HG03469 (cell line): Measurements from ENCODE around the gene ZNF738.
"Not testable (repeated sequence)": the region's sequence is repeated elsewhere in the genome, so short reads cannot be mapped to it uniquely, and the experiment has no call there.

ENCODE experiments used
- ATAC-seq: cut with Tn5 transposase; IDR thresholded peaks from one replicate; pipeline ENCODE4 v1.9.1; 2021; ENCODE audit warnings: mild to moderate bottlenecking, moderate library complexity, moderate number of reproducible peaks; ENCODE audit not compliant: unreplicated experiment

Gene ZNF738

GRCh38 chr19:21358768-21359451 is at the start of gene ZNF738:
Gene ZNF738 (plus strand): TSS chr19:21359000. CDS start chr19:21359141, 141 bp downstream.
- ATAC-seq: peak; percentile 98

DNA sequence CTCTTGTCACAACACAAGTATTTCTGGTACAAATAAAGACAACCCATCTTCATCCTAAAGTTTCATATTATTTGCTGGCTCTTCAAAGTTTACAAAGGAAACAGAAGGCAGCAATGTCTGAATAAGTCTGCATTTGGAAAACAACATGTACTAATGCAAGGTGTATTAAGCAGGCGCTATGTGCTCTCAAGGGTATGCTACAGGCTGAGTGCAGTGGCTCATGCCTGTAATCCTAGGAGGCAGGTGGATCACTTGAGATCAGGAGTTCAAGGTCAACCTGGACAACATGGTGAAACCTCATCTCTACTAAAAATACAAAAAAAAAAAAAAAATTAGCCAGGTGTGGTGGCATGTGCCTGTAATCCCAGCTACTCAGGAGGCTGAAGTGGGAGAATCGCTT is 46.0 kb upstream of the ZNF738 start:
- ATAC-seq: not testable (repeated sequence)

GRCh38 chr19:21314676-21315075 is 44.1 kb upstream of the ZNF738 start:
- no peak for ATAC-seq

DNA sequence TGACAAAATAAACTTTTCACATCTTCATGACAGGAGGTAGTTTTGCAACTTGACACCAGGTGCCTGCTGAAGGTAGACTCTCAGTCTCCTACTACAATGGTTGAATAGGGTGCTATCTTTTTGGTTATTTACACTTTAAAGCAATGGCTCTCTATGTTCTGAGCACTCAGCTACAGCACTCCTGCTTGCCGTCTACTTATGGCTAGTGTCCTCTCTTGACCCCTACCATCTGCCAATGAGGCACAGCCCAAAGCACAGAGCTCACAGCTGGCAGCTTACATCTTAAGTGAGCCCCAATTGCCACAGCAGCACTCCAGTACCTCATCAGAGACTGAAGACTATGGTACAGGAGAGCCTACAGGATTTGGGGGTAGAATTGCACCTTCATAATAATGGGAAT is 41.0 kb upstream of the ZNF738 start:
- ATAC-seq: no peak

DNA sequence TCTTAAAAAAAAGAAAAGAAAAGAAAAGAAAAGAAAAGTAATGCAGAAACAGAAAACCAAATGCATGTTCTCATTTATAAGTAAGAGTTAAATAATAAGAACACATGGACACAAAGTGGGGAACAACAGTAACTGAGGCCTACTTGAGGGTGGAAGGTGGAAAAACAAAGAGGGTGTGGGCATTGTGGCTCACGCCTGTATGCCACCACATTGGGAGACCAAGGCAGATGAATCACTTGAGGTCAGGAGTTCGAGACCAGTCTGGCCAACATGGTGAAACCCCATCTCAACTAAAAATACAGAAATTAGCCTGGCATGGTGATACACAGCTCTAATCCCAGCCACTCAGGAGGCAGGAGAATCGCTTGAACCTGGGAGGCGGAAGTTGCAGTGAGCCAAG is 37.7 kb upstream of the ZNF738 start:
- no peak for ATAC-seq

DNA sequence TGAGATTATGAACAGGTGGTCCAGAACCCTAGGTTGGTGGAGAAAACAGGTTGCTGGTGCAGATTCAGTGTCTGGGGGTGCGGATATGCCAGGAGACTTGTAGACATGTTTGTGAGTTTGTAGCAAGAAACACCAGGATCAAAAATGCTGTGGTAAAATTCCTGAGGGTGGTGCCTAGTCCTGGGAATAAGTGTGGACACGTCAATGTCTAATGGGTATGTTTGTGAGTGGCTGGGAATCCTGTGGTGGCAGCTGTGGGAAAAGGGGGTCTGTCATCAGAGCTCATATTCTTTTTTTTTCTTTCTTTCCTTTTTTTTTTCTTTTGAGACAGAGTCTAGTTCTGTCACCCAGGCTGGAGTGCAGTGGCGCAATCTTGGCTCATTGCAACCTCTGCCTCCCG is 36.8 kb upstream of the ZNF738 start:
- no peak for ATAC-seq

- no peak for ATAC-seq
These were observed 36.3 kb upstream of the ZNF738 start for GRCh38 chr19:21322528-21322927.

DNA sequence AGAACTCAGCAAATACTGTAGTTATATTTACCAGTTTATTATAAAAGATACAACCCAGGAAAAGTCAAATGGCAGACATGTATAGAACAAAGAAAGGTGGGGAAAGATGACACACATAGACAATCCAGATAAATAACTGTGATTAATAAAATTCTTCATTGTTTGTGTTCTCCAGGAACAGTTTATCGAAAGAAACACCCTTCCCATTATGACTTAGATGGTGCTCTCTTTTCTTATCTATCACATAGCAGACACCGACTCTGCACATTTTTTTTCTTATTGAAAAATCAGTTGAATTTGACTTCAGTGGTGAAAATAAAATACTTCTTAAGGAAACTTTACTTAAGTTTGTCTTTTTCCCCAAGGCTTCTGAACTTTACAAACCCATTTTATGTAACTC is 35.8 kb upstream of the ZNF738 start:
- ATAC-seq: no peak

DNA sequence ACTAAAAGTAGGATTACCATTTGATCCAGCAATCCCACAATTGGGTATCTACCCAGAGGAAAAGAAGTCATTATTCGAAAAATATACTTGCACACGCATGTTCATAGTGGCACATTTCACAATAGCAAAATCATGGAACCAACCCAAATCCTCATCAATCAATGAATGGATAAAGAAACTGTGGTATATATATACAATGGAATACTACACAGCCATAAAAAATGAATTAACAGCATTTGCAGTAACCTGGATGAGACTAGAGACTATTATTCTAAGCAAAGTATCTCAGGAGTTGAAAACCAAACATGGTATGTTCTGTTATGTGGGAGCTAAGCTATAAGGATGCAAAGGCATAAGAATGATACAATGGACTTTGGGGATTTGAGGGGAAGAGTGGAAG is 32.6 kb upstream of the ZNF738 start:
- no peak for ATAC-seq

DNA sequence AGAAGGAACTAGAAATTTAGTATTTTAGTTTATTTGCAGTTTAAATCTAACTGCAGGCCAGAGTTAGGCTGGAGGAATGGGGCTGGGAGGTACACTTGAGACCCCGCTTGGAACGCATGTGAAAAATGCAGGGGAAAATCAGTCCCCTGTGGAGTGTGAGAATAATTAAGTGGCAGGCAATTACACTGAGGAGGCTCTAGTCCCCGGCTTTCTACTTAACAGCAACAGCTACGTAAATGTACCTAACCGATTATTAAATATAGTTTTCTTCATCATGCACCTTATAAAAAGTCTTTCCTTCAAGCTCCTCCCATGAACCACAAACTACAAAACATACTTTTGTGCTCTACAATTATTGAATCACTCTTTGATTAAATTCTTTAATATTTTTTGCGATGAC is 30.4 kb upstream of the ZNF738 start:
- ATAC-seq: no peak

DNA sequence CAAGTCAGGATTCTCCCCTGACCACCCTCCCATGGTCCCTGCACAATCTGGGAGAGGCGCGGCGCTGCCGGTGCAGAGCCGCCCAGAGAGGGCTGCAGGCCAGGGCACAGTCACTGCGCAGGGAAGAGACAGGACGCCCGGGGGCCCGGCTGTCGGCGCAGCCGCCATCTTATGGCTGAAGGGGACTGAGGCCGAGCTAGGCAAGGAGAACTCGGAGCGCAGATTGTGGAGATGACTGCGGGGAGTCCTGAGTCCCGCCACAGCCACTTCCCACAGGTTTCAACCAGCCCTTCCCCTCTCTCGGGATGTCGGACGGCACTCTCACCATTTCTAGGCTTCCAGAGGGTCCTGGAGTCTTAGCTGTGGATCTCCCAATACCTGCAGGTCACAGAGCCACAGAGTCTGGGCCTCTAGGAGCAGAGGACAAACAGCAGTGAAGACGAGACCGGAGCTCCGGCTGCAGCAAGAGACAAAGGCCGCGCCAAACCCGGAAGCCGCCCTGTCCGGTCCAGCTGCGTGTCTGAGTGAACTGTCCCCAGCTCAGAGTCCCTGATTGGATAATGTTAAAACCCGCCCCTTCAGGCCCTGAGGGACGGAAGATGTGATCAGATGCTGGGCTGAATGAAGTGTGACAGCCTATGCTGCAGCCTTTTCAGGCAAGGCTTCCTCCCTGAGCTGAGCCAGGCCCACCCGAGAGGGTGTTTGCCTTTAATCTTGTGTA is 29.8 kb upstream of the ZNF738 start, which contains the start of gene ZNF708:
TSS of gene ZNF708 (minus strand) at position 526 of the 721 bp plus-strand sequence. CDS start at position 328, 198 bp downstream.
- peak; percentile 99 for ATAC-seq

GRCh38 chr19:21335721-21336120 is 23.1 kb upstream of the ZNF738 start:
- ATAC-seq: no peak

- not testable (repeated sequence) for ATAC-seq
These were observed 14.0 kb upstream of the ZNF738 start for GRCh38 chr19:21344841-21345240.

DNA sequence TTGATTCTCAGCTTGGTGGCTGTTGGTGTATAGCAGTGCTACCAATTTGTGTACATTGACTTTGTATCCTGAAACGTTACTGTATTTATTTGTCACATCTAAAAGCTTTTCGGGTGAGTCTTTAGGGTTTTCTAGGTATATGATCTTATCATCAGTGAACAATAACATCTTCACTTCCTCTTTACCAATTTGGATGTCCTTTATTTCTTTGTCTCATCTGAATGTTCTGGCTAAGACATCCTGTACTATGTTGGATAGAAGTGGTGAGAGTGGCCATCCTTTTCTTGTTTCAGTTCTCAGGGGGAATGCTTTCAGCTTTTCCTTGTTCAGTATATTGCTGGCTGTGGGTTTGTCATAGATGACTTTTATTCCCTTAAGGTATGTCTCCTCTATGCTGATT is 6.0 kb upstream of the ZNF738 start:
- ATAC-seq: no peak

- no peak for ATAC-seq
These were observed 3.5 kb downstream of the ZNF738 start for GRCh38 chr19:21362291-21362690.

- no peak for ATAC-seq
These were observed 25.3 kb downstream of the ZNF738 start for GRCh38 chr19:21383980-21384582.

- ATAC-seq: no peak
These were observed 37.3 kb downstream of the ZNF738 start for GRCh38 chr19:21396121-21396520.

GRCh38 chr19:21396893-21397572 is 38.2 kb downstream of the ZNF738 start, which contains the start of gene ZNF493:
Gene ZNF493 (plus strand): TSS chr19:21397133. CDS start chr19:21397238, 105 bp downstream.
- ATAC-seq: peak; percentile 100

- no peak for ATAC-seq
These were observed 40.1 kb downstream of the ZNF738 start for GRCh38 chr19:21398851-21399250.

DNA sequence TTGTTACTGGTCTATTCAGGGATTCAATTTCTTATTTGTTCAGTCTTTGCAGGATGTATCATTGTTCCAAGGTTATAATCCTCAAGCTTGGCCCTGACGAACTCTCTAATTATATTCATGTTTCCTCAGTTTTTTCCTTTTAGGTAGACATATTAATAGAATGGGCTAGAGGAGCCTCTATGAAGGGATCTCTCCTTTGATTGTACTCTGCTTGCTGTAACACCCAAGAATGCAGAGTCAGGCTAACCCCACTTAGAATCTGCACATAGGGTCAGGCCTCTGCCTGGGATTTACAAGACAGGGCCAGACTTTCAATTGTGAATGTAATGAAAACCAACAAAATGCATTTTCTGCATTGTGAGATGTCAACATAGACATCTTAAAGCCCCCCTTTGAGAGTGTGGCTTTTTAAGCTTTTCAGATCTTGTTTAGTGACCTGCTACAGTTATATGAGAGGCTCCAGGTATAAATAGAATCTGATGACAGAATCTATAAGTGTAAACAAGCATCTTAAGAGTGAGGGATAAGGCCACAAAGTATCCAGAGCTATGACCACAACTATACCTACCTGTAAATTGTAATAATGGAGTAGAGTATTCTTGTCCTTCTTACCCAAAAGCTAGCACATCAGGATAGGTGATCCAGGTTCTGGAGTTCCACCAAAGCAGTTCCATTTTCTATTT is 43.6 kb downstream of the ZNF738 start:
- no peak for ATAC-seq

DNA sequence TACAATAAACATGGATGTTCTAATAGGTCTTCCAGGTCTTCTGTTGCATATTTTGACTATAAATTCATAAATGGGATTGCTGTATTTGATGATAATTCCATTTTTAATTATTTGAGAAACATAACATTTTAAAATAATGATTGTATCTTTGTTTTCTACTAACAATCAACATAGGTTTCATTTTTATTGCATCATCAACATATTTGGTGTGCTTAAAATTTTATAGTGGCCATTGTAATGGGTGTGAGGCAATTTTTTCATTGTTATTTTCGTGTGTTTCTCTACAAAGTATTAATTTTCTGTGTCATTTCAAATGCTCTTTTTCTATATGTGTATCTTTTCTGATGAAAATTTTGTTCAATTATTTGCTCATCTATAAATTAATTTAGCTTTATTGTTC is 51.4 kb downstream of the ZNF738 start:
- ATAC-seq: no peak
